Jurkat, Clone E6-1 (cell line): Measurements from ENCODE around the gene NIN.

Experiments used
- DNase-seq: peaks from one replicate; pipeline ENCODE4 v3.0.0-alpha.2; 2011; ENCODE audit warnings: low read depth, low spot score
- H3K4me3 ChIP-seq: 2 replicates; pipeline ENCODE4 v1.5.1; 2011; ENCODE audit warnings: mild to moderate bottlenecking, low read length, control low read depth, moderate library complexity

NIN gene

GRCh38 chr14:50845166-50845565 is 14.2 kb upstream of the NIN start:
- H3K4me3 ChIP-seq: no peak overlapping the region
- no peak for DNase-seq

GRCh38 chr14:50844391-50844790 is 13.4 kb upstream of the NIN start:
- no peak for DNase-seq

GRCh38 chr14:50839691-50840090 is 8.7 kb upstream of the NIN start:
- H3K4me3 ChIP-seq: no peak overlapping the region
- no peak for DNase-seq

More at GRCh38 chr14:50844391-50844790, 13.4 kb upstream of the NIN start:
- H3K4me3 ChIP-seq: no peak overlapping the region

- no peak overlapping the region for H3K4me3 ChIP-seq
- no peak for DNase-seq
These were observed 8.1 kb upstream of the NIN start for GRCh38 chr14:50839048-50839447.

GRCh38 chr14:50837850-50838470 is 7.0 kb upstream of the NIN start:
- H3K4me3 ChIP-seq: no peak overlapping the region
- no peak for DNase-seq

- no peak for DNase-seq
- no peak overlapping the region for H3K4me3 ChIP-seq
These were observed 6.3 kb upstream of the NIN start for GRCh38 chr14:50837271-50837670.

GRCh38 chr14:50836515-50836914 is 5.6 kb upstream of the NIN start:
- no peak for DNase-seq
- H3K4me3 ChIP-seq: no peak overlapping the region

GRCh38 chr14:50835280-50835679 is 4.3 kb upstream of the NIN start:
- peak; percentile 84 for DNase-seq
- H3K4me3 ChIP-seq: no peak overlapping the region

- DNase-seq: no peak
- H3K4me3 ChIP-seq: no peak overlapping the region
These were observed 3.9 kb upstream of the NIN start for GRCh38 chr14:50834802-50835276.

- no peak overlapping the region for H3K4me3 ChIP-seq
- no peak for DNase-seq
These were observed 2.1 kb upstream of the NIN start for GRCh38 chr14:50832935-50833630.

GRCh38 chr14:50831726-50832168 is 785 bp upstream of the NIN start:
- no peak for DNase-seq

GRCh38 chr14:50830044-50830931 is 674 bp downstream of the NIN start:
- H3K4me3 ChIP-seq: peak overlapping the region; percentile 72
- DNase-seq: no peak

More at GRCh38 chr14:50831726-50832168, 785 bp upstream of the NIN start:
- peak overlapping the region; percentile 82 for H3K4me3 ChIP-seq

- peak overlapping the region; percentile 72 for H3K4me3 ChIP-seq
- DNase-seq: no peak
These were observed 1.4 kb downstream of the NIN start for GRCh38 chr14:50829489-50830043.

GRCh38 chr14:50828721-50829488 is 2.1 kb downstream of the NIN start:
- H3K4me3 ChIP-seq: no peak overlapping the region

GRCh38 chr14:50826681-50827080 is 4.3 kb downstream of the NIN start:
- DNase-seq: no peak

More at GRCh38 chr14:50828721-50829488, 2.1 kb downstream of the NIN start:
- no peak for DNase-seq

GRCh38 chr14:50825307-50825706 is 5.7 kb downstream of the NIN start:
- no peak overlapping the region for H3K4me3 ChIP-seq
- no peak for DNase-seq

More at GRCh38 chr14:50826681-50827080, 4.3 kb downstream of the NIN start:
- no peak overlapping the region for H3K4me3 ChIP-seq

GRCh38 chr14:50823762-50824636 is 7.0 kb downstream of the NIN start:
- H3K4me3 ChIP-seq: no peak overlapping the region
- no peak for DNase-seq
